ENCODE measurements around the gene ATP6V1G2.

The ATP6V1G2 gene

GRCh38 chr6:31574106-31575061 lies 28.0 kb upstream of the ATP6V1G2 start:
- Histone ChIP-seq H3K14ac (ENCODE audit: low read length) (peak overlapping the region; percentile 58), H3K36me3 (ENCODE audit: control insufficient read depth in 1 of 2, insufficient read depth in 2 of 2, low read length in 2 of 2) (no peaks in the 10 kb centered on the region), H3K27me3 (ENCODE audit: insufficient read depth, low read length) (no peaks in the 10 kb centered on the region), H3K4me1 (ENCODE audit: control insufficient read depth in 1 of 2, insufficient read depth in 2 of 2, low read length in 2 of 2) (peaks cover 46 to 55% of the 10 kb centered on the region in 2 experiments), H3K9ac (ENCODE audit: low read length) (no peak overlapping the region), H2BK12ac (ENCODE audit: low read length) (peak overlapping the region; percentile 96), H3K9me3 (ENCODE audit: insufficient read depth, low read depth, low read length) (no peaks in the 10 kb centered on the region), H2AFZ (ENCODE audit: insufficient read depth, low read length, poor library complexity) (peak overlapping the region; percentile 80), H3K4me3 (ENCODE audit: low read depth, low read length) (no peak overlapping the region), H2BK5ac (ENCODE audit: low read depth, low read length, poor library complexity) (peak overlapping the region; percentile 26), H3K27ac (ENCODE audit: low read depth, low read length) (peak overlapping the region; percentile 5), H3K79me1 (ENCODE audit: low read length) (peaks cover 44% of the 10 kb centered on the region), H3K79me2 (ENCODE audit: control insufficient read depth, insufficient read depth, low read length, poor library complexity) (no peaks in the 10 kb centered on the region), H2BK120ac (ENCODE audit: insufficient read depth, low read length, poor library complexity) (peak overlapping the region; percentile 61), H3K4me2 (ENCODE audit: low read length) (no peak overlapping the region), H4K91ac (ENCODE audit: low read depth, low read length) (peak overlapping the region; percentile 22), H3K18ac (ENCODE audit: low read length) (peak overlapping the region; percentile 49), H3K23ac (ENCODE audit: low read length) (no peak overlapping the region), H3K4ac (ENCODE audit: low read depth, low read length) (peak overlapping the region; percentile 23), H4K12ac (ENCODE audit: low read depth, low read length) (no peak overlapping the region), H2AK5ac (ENCODE audit: low read length) (peak overlapping the region; percentile 75), H4K8ac (ENCODE audit: low read depth, low read length) (peak overlapping the region; percentile 64)
- no CpG with 5 or more reads among the region's 14 CpGs for WGBS (ENCODE audit: extremely low coverage, insufficient coverage, insufficient read length)
- no peak for DNase-seq

GRCh38 chr6:31573239-31574105 lies 27.1 kb upstream of the ATP6V1G2 start:
- Histone ChIP-seq H3K18ac (ENCODE audit: low read length) (peak overlapping the region; percentile 69), H3K4me1 (ENCODE audit: control insufficient read depth in 1 of 2, insufficient read depth in 2 of 2, low read length in 2 of 2) (peaks cover 41 to 49% of the 10 kb centered on the region in 2 experiments), H3K27me3 (ENCODE audit: insufficient read depth, low read length) (no peaks in the 10 kb centered on the region), H2BK12ac (ENCODE audit: low read length) (peak overlapping the region; percentile 93), H4K8ac (ENCODE audit: low read depth, low read length) (peak overlapping the region; percentile 51), H3K79me1 (ENCODE audit: low read length) (peaks cover 38% of the 10 kb centered on the region), H3K79me2 (ENCODE audit: control insufficient read depth, insufficient read depth, low read length, poor library complexity) (no peaks in the 10 kb centered on the region), H2BK5ac (ENCODE audit: low read depth, low read length, poor library complexity) (peak overlapping the region; percentile 45), H3K9me3 (ENCODE audit: insufficient read depth, low read depth, low read length) (no peaks in the 10 kb centered on the region), H3K9ac (ENCODE audit: low read length) (no peak overlapping the region), H2AK5ac (ENCODE audit: low read length) (peak overlapping the region; percentile 96), H2BK120ac (ENCODE audit: insufficient read depth, low read length, poor library complexity) (peak overlapping the region; percentile 80), H3K36me3 (ENCODE audit: control insufficient read depth in 1 of 2, insufficient read depth in 2 of 2, low read length in 2 of 2) (no peaks in the 10 kb centered on the region), H3K14ac (ENCODE audit: low read length) (peak overlapping the region; percentile 50), H3K27ac (ENCODE audit: low read depth, low read length) (no peak overlapping the region), H4K12ac (ENCODE audit: low read depth, low read length) (no peak overlapping the region), H4K91ac (ENCODE audit: low read depth, low read length) (peak overlapping the region; percentile 82), H3K4me3 (ENCODE audit: low read depth, low read length) (no peak overlapping the region), H2AFZ (ENCODE audit: insufficient read depth, low read length, poor library complexity) (no peak overlapping the region), H3K4me2 (ENCODE audit: low read length) (no peak overlapping the region), H3K4ac (ENCODE audit: low read depth, low read length) (peak overlapping the region; percentile 19), H3K23ac (ENCODE audit: low read length) (no peak overlapping the region)
- DNase-seq = peak in 1 of 2 donors; percentile 26
- WGBS (ENCODE audit: extremely low coverage, insufficient coverage, insufficient read length) = no CpG with 5 or more reads among the region's 9 CpGs

- no peaks in the 10 kb centered on the region for H3K36me3 ChIP-seq (ENCODE audit: control insufficient read depth in 1 of 2, insufficient read depth in 2 of 2, low read length in 2 of 2)
- no peak within 1 kb of the TSS for H3K14ac ChIP-seq (ENCODE audit: low read length)
These were observed 25.9 kb upstream of the ATP6V1G2 start, which contains the start of gene LTA for GRCh38 chr6:31572041-31572911. TSS of gene LTA (plus strand) at chr6:31572289. CDS start at chr6:31572743, 454 bp downstream.

More at GRCh38 chr6:31572041-31572911, 25.9 kb upstream of the ATP6V1G2 start, which contains the start of gene LTA:
- H4K12ac ChIP-seq (ENCODE audit: low read depth, low read length) = no peak within 1 kb of the TSS
- H3K27me3 ChIP-seq (ENCODE audit: insufficient read depth, low read length) = no peaks in the 10 kb centered on the region
- no peak within 1 kb of the TSS for H3K4me2 ChIP-seq (ENCODE audit: low read length)
- H2AFZ ChIP-seq (ENCODE audit: insufficient read depth, low read length, poor library complexity) = no peak within 1 kb of the TSS
- H3K79me2 ChIP-seq (ENCODE audit: control insufficient read depth, insufficient read depth, low read length, poor library complexity) = no peaks in the 10 kb centered on the region
- no peak within 1 kb of the TSS for H4K8ac ChIP-seq (ENCODE audit: low read depth, low read length)
- no peak within 1 kb of the TSS for H3K27ac ChIP-seq (ENCODE audit: low read depth, low read length)
- H2BK120ac ChIP-seq (ENCODE audit: insufficient read depth, low read length, poor library complexity) = peak within 1 kb of the TSS; percentile 25
- no CpG with 5 or more reads among the region's 27 CpGs for WGBS (ENCODE audit: extremely low coverage, insufficient coverage, insufficient read length)
- no peak within 1 kb of the TSS for H3K9ac ChIP-seq (ENCODE audit: low read length)
- peak within 1 kb of the TSS; percentile 93 for H2BK12ac ChIP-seq (ENCODE audit: low read length)
- no peak within 1 kb of the TSS for H3K18ac ChIP-seq (ENCODE audit: low read length)
- peaks cover 41 to 42% of the 10 kb centered on the region in 2 experiments for H3K4me1 ChIP-seq (ENCODE audit: control insufficient read depth in 1 of 2, insufficient read depth in 2 of 2, low read length in 2 of 2)
- peak within 1 kb of the TSS; percentile 82 for H4K91ac ChIP-seq (ENCODE audit: low read depth, low read length)
- H3K79me1 ChIP-seq (ENCODE audit: low read length) = peaks cover 29% of the 10 kb centered on the region
- no peak within 1 kb of the TSS for H3K4me3 ChIP-seq (ENCODE audit: low read depth, low read length)
- H2AK5ac ChIP-seq (ENCODE audit: low read length) = peak within 1 kb of the TSS; percentile 65
- H3K9me3 ChIP-seq (ENCODE audit: insufficient read depth, low read depth, low read length) = no peaks in the 10 kb centered on the region
- H3K23ac ChIP-seq (ENCODE audit: low read length) = no peak within 1 kb of the TSS
- DNase-seq = no peak
- H3K4ac ChIP-seq (ENCODE audit: low read depth, low read length) = no peak within 1 kb of the TSS
- H2BK5ac ChIP-seq (ENCODE audit: low read depth, low read length, poor library complexity) = peak within 1 kb of the TSS; percentile 45

Data from trophoblast cell (in vitro differentiated cells and primary cell).